HG02943 (cell line): ENCODE measurements around the gene CCNB3.
"Not testable (repeated sequence)": the region's sequence is repeated elsewhere in the genome, so short reads cannot be mapped to it uniquely, and the experiment has no call there.

Experiments
- ATAC-seq: cut with Tn5 transposase; IDR thresholded peaks from one replicate; pipeline ENCODE4 v1.9.1; 2021; ENCODE audit warnings: mild to moderate bottlenecking, low read depth, moderate library complexity; ENCODE audit not compliant: unreplicated experiment

The CCNB3 gene

GRCh38 chrX:50204364-50204899 lies at the start of gene CCNB3:
Gene CCNB3 (plus strand): TSS chrX:50204765. CDS start chrX:50285164, 80,399 bp downstream.
- peak; percentile 98 for ATAC-seq

GRCh38 chrX:50157545-50158135 lies 46.9 kb upstream of the CCNB3 start:
- ATAC-seq: no peak

- ATAC-seq: no peak
Observed at GRCh38 chrX:50158593-50158992, 46.0 kb upstream of the CCNB3 start.

GRCh38 chrX:50161127-50161526 lies 43.4 kb upstream of the CCNB3 start:
- no peak for ATAC-seq

GRCh38 chrX:50165727-50166126 lies 38.8 kb upstream of the CCNB3 start:
- no peak for ATAC-seq

GRCh38 chrX:50167366-50167765 lies 37.2 kb upstream of the CCNB3 start:
- ATAC-seq: no peak

- no peak for ATAC-seq
Observed at GRCh38 chrX:50168241-50168687, 36.3 kb upstream of the CCNB3 start.

GRCh38 chrX:50169717-50170116 lies 34.8 kb upstream of the CCNB3 start:
- ATAC-seq: no peak

GRCh38 chrX:50180073-50180940 lies 24.3 kb upstream of the CCNB3 start:
- ATAC-seq: no peak

- ATAC-seq: no peak
Observed at GRCh38 chrX:50183891-50184290, 20.7 kb upstream of the CCNB3 start.

- no peak for ATAC-seq
Observed at GRCh38 chrX:50188859-50189600, 15.5 kb upstream of the CCNB3 start.

GRCh38 chrX:50198348-50198747 lies 6.2 kb upstream of the CCNB3 start:
- no peak for ATAC-seq

- ATAC-seq: no peak
Observed at GRCh38 chrX:50200907-50201306, 3.7 kb upstream of the CCNB3 start, which contains the start of gene AKAP4. Gene AKAP4 (minus strand): TSS chrX:50201007. CDS start chrX:50200889, 118 bp downstream.

- ATAC-seq: no peak
Observed at GRCh38 chrX:50202539-50202938, 2.0 kb upstream of the CCNB3 start.

- no peak for ATAC-seq
Observed at GRCh38 chrX:50206753-50207152, 2.2 kb downstream of the CCNB3 start.

GRCh38 chrX:50211510-50211909 lies 6.9 kb downstream of the CCNB3 start:
- no peak for ATAC-seq

GRCh38 chrX:50281253-50281652 lies 76.7 kb downstream of the CCNB3 start:
- ATAC-seq: no peak

GRCh38 chrX:50327235-50327634 lies 122.7 kb downstream of the CCNB3 start:
- ATAC-seq: no peak

- not testable (repeated sequence) for ATAC-seq
Observed at GRCh38 chrX:50332668-50333067, 128.1 kb downstream of the CCNB3 start.

- no peak for ATAC-seq
Observed at GRCh38 chrX:50333308-50333707, 128.7 kb downstream of the CCNB3 start.

GRCh38 chrX:50343917-50344316 lies 139.4 kb downstream of the CCNB3 start:
- no peak for ATAC-seq
